ENCODE measurements around the gene HMX1. TPM values are rescaled to one million over a fixed set of nuclear protein-coding genes. Genes with fewer than 3 reads are reported as not detected.

Gene HMX1
- total and polyA plus RNA-seq, 2 donors from 2014 or later: not detected

GRCh38 chr4:8861576-8862295, 9.9 kb downstream of the HMX1 start:
- no peaks in the 10 kb centered on the region for H3K36me3 ChIP-seq (ENCODE audit: control insufficient read depth in 2 of 3, insufficient read depth in 3 of 3, low read length in 3 of 3)
- H3K9ac ChIP-seq (ENCODE audit: low read length in 3 of 3): no peak overlapping the region
- intact Hi-C loops (cut with DNase I): no loop called here
- no peak overlapping the region for H3K4me3 ChIP-seq (ENCODE audit: low read length in 3 of 3)
- no peaks in the 10 kb centered on the region for H3K4me1 ChIP-seq (ENCODE audit: control insufficient read depth in 2 of 3, insufficient read depth in 2 of 3, low read depth in 1 of 3, low read length in 3 of 3)
- FAIRE-seq (no peak), DNase-seq (peak in 3 of 5 donors; percentile 26 to 46 (median 35))
- H3K27me3 ChIP-seq (ENCODE audit: control insufficient read depth, insufficient read depth, low read length): peaks cover 57% of the 10 kb centered on the region
- H3K27ac ChIP-seq (ENCODE audit: low read depth in 2 of 2, low read length in 2 of 2): no peak overlapping the region
- H3K9me3 ChIP-seq (ENCODE audit: control insufficient read depth in 2 of 3, insufficient read depth in 1 of 3, low read length in 3 of 3): no peaks in the 10 kb centered on the region
- TF ChIP-seq CTCF (IDR thresholded peaks at IDR 0.05; ENCODE audit: borderline replicate concordance, extremely low read depth, insufficient read depth): no peak

- no peaks in the 10 kb centered on the region for H3K4me1 ChIP-seq (ENCODE audit: control insufficient read depth in 2 of 3, insufficient read depth in 2 of 3, low read depth in 1 of 3, low read length in 3 of 3)
- no peaks in the 10 kb centered on the region for H3K36me3 ChIP-seq (ENCODE audit: control insufficient read depth in 2 of 3, insufficient read depth in 3 of 3, low read length in 3 of 3)
- no peak for TF ChIP-seq CTCF (IDR thresholded peaks at IDR 0.05; ENCODE audit: borderline replicate concordance, extremely low read depth, insufficient read depth)
- no peaks in the 10 kb centered on the region for H3K9me3 ChIP-seq (ENCODE audit: control insufficient read depth in 2 of 3, insufficient read depth in 1 of 3, low read length in 3 of 3)
- intact Hi-C loops (cut with DNase I): no loop called here
- no peak overlapping the region for H3K27ac ChIP-seq (ENCODE audit: low read depth in 2 of 2, low read length in 2 of 2)
- DNase-seq (no peak), FAIRE-seq (no peak)
- no peak overlapping the region for H3K9ac ChIP-seq (ENCODE audit: low read length in 3 of 3)
- H3K27me3 ChIP-seq (ENCODE audit: control insufficient read depth, insufficient read depth, low read length): peaks cover 59% of the 10 kb centered on the region
- no peak overlapping the region for H3K4me3 ChIP-seq (ENCODE audit: low read length in 3 of 3)
Measured at GRCh38 chr4:8860892-8861575, 10.6 kb downstream of the HMX1 start.

- Histone ChIP-seq H3K4me1 (ENCODE audit: control insufficient read depth in 2 of 3, insufficient read depth in 2 of 3, low read depth in 1 of 3, low read length in 3 of 3) (no peaks in the 10 kb centered on the region), H3K9me3 (ENCODE audit: control insufficient read depth in 2 of 3, insufficient read depth in 1 of 3, low read length in 3 of 3) (no peaks in the 10 kb centered on the region), H3K27ac (ENCODE audit: low read depth in 2 of 2, low read length in 2 of 2) (no peak overlapping the region), H3K9ac (ENCODE audit: low read length in 3 of 3) (no peak overlapping the region), H3K36me3 (ENCODE audit: control insufficient read depth in 2 of 3, insufficient read depth in 3 of 3, low read length in 3 of 3) (no peaks in the 10 kb centered on the region), H3K27me3 (ENCODE audit: control insufficient read depth, insufficient read depth, low read length) (peaks cover 65% of the 10 kb centered on the region), H3K4me3 (ENCODE audit: low read length in 3 of 3) (no peak overlapping the region)
- intact Hi-C loops (cut with DNase I): no loop called here
- TF ChIP-seq CTCF (IDR thresholded peaks at IDR 0.05; ENCODE audit: borderline replicate concordance, extremely low read depth, insufficient read depth): no peak
- FAIRE-seq: no peak
- DNase-seq: peak in 4 of 5 donors; percentile 43 to 73 (median 46)
Measured at GRCh38 chr4:8860096-8860891, 11.3 kb downstream of the HMX1 start.

Measured in kidney (tissue), 14 donors.